IMR-90 (cell line): ENCODE data around the gene ADGRA1. TPM values are rescaled to one million over a fixed set of nuclear protein-coding genes. Genes with fewer than 3 reads are reported as not detected.

Source experiments
- ATAC-seq: fragments of 200-7000 bp; cut with Tn5 transposase; 2 replicates; pipeline ENCODE4 v1.9.1; 2020; ENCODE audit warnings: low read depth, mild to moderate bottlenecking, moderate library complexity
- BruUV-seq: library from RNA; stranded (reverse); fragments of 400-500 nt; replicated peaks from 2 replicates; lab custom pipeline; 2021; lab: Mats Ljungman, UMichigan
- CTCF ChIA-PET: fragments of 300-600 bp; formaldehyde crosslinking; extraction: SDS; loops from one replicate; lab custom pipeline; 2021; ENCODE audit warnings: antibody characterized with exemption; lab: Yijun Ruan, JAX
- POLR2A ChIA-PET: fragments of 300-600 bp; sonication (Branson Sonifier 250); formaldehyde crosslinking; loops from one replicate; lab custom pipeline; 2022; ENCODE audit warnings: antibody characterized with exemption; ENCODE audit not compliant: unreplicated experiment; lab: Charles Lee
- DNase-seq: peaks from one replicate; pipeline ENCODE4 v3.0.0; 2013
- H2AFZ ChIP-seq: replicated peaks from 2 replicates; pipeline ENCODE3; 2013; ENCODE audit warnings: low read length, mild to moderate bottlenecking; ENCODE audit not compliant: poor library complexity
- H2AK5ac ChIP-seq: 2 replicates; pipeline ENCODE4 v1.6.1; 2013; ENCODE audit warnings: low read depth, low read length, inconsistent platforms
- H2AK9ac ChIP-seq: replicated peaks from 2 replicates; pipeline ENCODE3; 2013; ENCODE audit warnings: mild to moderate bottlenecking, low read depth, low read length, moderate library complexity; ENCODE audit not compliant: poor library complexity
- H2BK120ac ChIP-seq: 2 replicates; pipeline ENCODE4 v1.6.1; 2013; ENCODE audit warnings: low read depth, low read length, inconsistent platforms
- H2BK15ac ChIP-seq: 3 replicates; pipeline ENCODE4 v1.6.1; 2013; ENCODE audit warnings: low read depth, low read length, inconsistent platforms
- H2BK20ac ChIP-seq: 2 replicates; pipeline ENCODE4 v1.6.1; 2013; ENCODE audit warnings: low read depth, mild to moderate bottlenecking, inconsistent platforms, low read length, moderate library complexity
- H2BK5ac ChIP-seq: 2 replicates; pipeline ENCODE4 v1.6.1; 2013; ENCODE audit warnings: mild to moderate bottlenecking, low read depth, low read length, inconsistent platforms; ENCODE audit not compliant: poor library complexity, severe bottlenecking
- H3K14ac ChIP-seq: replicated peaks from 2 replicates; pipeline ENCODE4 v1.6.1; 2013; ENCODE audit warnings: low read depth, low read length, inconsistent platforms
- H3K18ac ChIP-seq: 2 replicates; pipeline ENCODE4 v1.6.1; 2013; ENCODE audit warnings: low read depth, low read length, control low read depth
- H3K23ac ChIP-seq: 2 replicates; pipeline ENCODE4 v1.6.1; 2013; ENCODE audit warnings: low read depth, low read length, inconsistent platforms
- H3K27ac ChIP-seq: 2 replicates; pipeline ENCODE4 v1.5.1; 2013; ENCODE audit warnings: mild to moderate bottlenecking, control low read depth, low read length; ENCODE audit not compliant: insufficient read depth
- H3K27me3 ChIP-seq: 2 replicates; pipeline ENCODE4 v1.6.1; 2013; ENCODE audit warnings: low read length; ENCODE audit not compliant: control insufficient read depth, insufficient read depth
- H3K36me3 ChIP-seq: 2 replicates; pipeline ENCODE4 v1.6.1; 2013; ENCODE audit warnings: low read length, mixed read lengths; ENCODE audit not compliant: control insufficient read depth, insufficient read depth
- H3K4ac ChIP-seq: 2 replicates; pipeline ENCODE4 v1.6.1; 2013; ENCODE audit warnings: low read depth, low read length, inconsistent platforms
- H3K4me1 ChIP-seq: 2 replicates; pipeline ENCODE4 v1.6.1; 2013; ENCODE audit warnings: low read length, mixed read lengths; ENCODE audit not compliant: control insufficient read depth, insufficient read depth
- H3K4me2 ChIP-seq: 2 replicates; pipeline ENCODE4 v1.6.1; 2013; ENCODE audit warnings: low read depth, mild to moderate bottlenecking, control low read depth, low read length, moderate library complexity
- H3K4me3 ChIP-seq: 2 replicates; pipeline ENCODE4 v1.5.1; 2013; ENCODE audit warnings: low read depth, mild to moderate bottlenecking, control low read depth, low read length, moderate library complexity; ENCODE audit not compliant: insufficient read depth
- H3K56ac ChIP-seq: 2 replicates; pipeline ENCODE4 v1.6.1; 2013; ENCODE audit warnings: low read length, inconsistent platforms; ENCODE audit not compliant: insufficient read depth; ENCODE audit errors: extremely low read depth
- H3K79me1 ChIP-seq, 2 experiments: 2 replicates each; pipeline ENCODE4 v1.6.1; 2013; ENCODE audit warnings: low read length in 2 of 2, inconsistent platforms in 1 of 2, low read depth in 1 of 2
- H3K9ac ChIP-seq: 2 replicates; pipeline ENCODE4 v1.6.1; 2013; ENCODE audit warnings: low read depth, low read length, control low read depth
- H3K9me1 ChIP-seq: 2 replicates; pipeline ENCODE4 v1.6.1; 2013; ENCODE audit warnings: low read length, inconsistent platforms; ENCODE audit not compliant: insufficient read depth
- H3K9me3 ChIP-seq: 2 replicates; pipeline ENCODE4 v1.6.1; 2013; ENCODE audit warnings: low read length; ENCODE audit not compliant: control insufficient read depth, insufficient read depth
- H4K20me1 ChIP-seq: 2 replicates; pipeline ENCODE4 v1.6.1; 2013; ENCODE audit warnings: low read length, inconsistent platforms; ENCODE audit not compliant: insufficient read depth
- H4K5ac ChIP-seq: 2 replicates; pipeline ENCODE4 v1.6.1; 2013; ENCODE audit warnings: mild to moderate bottlenecking, low read depth, low read length, control low read depth
- H4K8ac ChIP-seq, 2 experiments: 2 replicates each; pipeline ENCODE4 v1.6.1; 2013; ENCODE audit warnings: low read depth in 2 of 2, low read length in 2 of 2, control low read depth in 1 of 2, inconsistent platforms in 1 of 2
- H4K91ac ChIP-seq: 2 replicates; pipeline ENCODE4 v1.6.1; 2013; ENCODE audit warnings: low read depth, low read length, inconsistent platforms; ENCODE audit not compliant: insufficient read depth
- BHLHE40 ChIP-seq: fragments of 150-350 bp; IDR thresholded peaks from 2 replicates; pipeline ENCODE4 v1.6.1; 2016; ENCODE audit warnings: mild to moderate bottlenecking, low read depth, low read length
- CEBPB ChIP-seq: IDR thresholded peaks from 2 replicates; pipeline ENCODE4 v1.6.1; 2012; ENCODE audit warnings: low read depth, low read length, improper control_type of control experiment
- CHD1 ChIP-seq: IDR thresholded peaks from 2 replicates; pipeline ENCODE4 v1.6.1; 2012; ENCODE audit warnings: low read depth, low read length, improper control_type of control experiment
- CTCF ChIP-seq: conservative IDR thresholded peaks from 2 replicates; pipeline ENCODE4 v1.5.1; 2012; ENCODE audit warnings: mild to moderate bottlenecking, low read depth, low read length, improper control_type of control experiment
- ELK1 ChIP-seq: fragments of 150-350 bp; IDR thresholded peaks from 2 replicates; pipeline ENCODE4 v1.6.1; 2016; ENCODE audit warnings: low read depth, mild to moderate bottlenecking, low read length, moderate library complexity, borderline replicate concordance
- FOS ChIP-seq: fragments of 150-350 bp; IDR thresholded peaks from 2 replicates; pipeline ENCODE4 v1.6.1; 2016; ENCODE audit warnings: low read depth, low read length
- MAFK ChIP-seq: IDR thresholded peaks from 2 replicates; pipeline ENCODE4 v1.6.1; 2012; ENCODE audit warnings: low read depth, low read length, improper control_type of control experiment
- MAZ ChIP-seq: IDR thresholded peaks from 2 replicates; pipeline ENCODE4 v1.6.1; 2012; ENCODE audit warnings: low read depth, mild to moderate bottlenecking, low read length, improper control_type of control experiment, moderate library complexity, borderline replicate concordance
- NFE2L2 ChIP-seq: fragments of 150-350 bp; IDR thresholded peaks from 2 replicates; pipeline ENCODE4 v1.6.1; 2016; ENCODE audit warnings: low read depth, mild to moderate bottlenecking, low read length
- POLR2A ChIP-seq: IDR thresholded peaks from 2 replicates; pipeline ENCODE4 v1.6.1; 2012; ENCODE audit warnings: mild to moderate bottlenecking, low read depth, low read length
- RAD21 ChIP-seq: IDR thresholded peaks from 2 replicates; pipeline ENCODE4 v1.6.1; 2012; ENCODE audit warnings: low read length, improper control_type of control experiment
- RCOR1 ChIP-seq: IDR thresholded peaks from 2 replicates; pipeline ENCODE4 v1.6.1; 2012; ENCODE audit warnings: mild to moderate bottlenecking, low read length, improper control_type of control experiment; ENCODE audit not compliant: insufficient replicate concordance
- RFX5 ChIP-seq: IDR thresholded peaks from 2 replicates; pipeline ENCODE4 v1.8.0; 2012; ENCODE audit warnings: low read depth, mild to moderate bottlenecking, low read length, moderate library complexity
- SMC3 ChIP-seq: fragments of 150-350 bp; IDR thresholded peaks from 2 replicates; pipeline ENCODE4 v1.6.1; 2016; ENCODE audit warnings: low read depth, mild to moderate bottlenecking, antibody characterized with exemption, low read length, moderate library complexity
- USF2 ChIP-seq: fragments of 150-350 bp; IDR thresholded peaks from 2 replicates; pipeline ENCODE4 v1.6.1; 2017; ENCODE audit warnings: mild to moderate bottlenecking, antibody characterized with exemption, low read length, low read depth
- WGBS, 2 experiments: methylation state at CpG; one replicate each; pipeline versions ENCODE4 v1.1.5 to v1.1.7; 2013; ENCODE audit warnings: missing lambda C conversion rate in 2 of 2; ENCODE audit not compliant: insufficient read length in 1 of 2; ENCODE audit errors: extremely low coverage in 2 of 2; 5-methylcytosine and 5-hydroxymethylcytosine counted together
- dilution Hi-C: fragments of 300-500 bp; cut with HindIII; formaldehyde crosslinking; loops from one replicate; pipeline ENCODE4 v1.14.3; 2018; ENCODE audit warnings: low sequenced_read_pairs; ENCODE audit not compliant: unreplicated experiment
- in situ Hi-C: fragments of 300-500 bp; cut with MboI; formaldehyde crosslinking; loops from 3 replicates; pipeline ENCODE4 v1.14.3; 2019; ENCODE audit warnings: low sequenced_read_pairs, inconsistent platforms, mixed read lengths
- intact Hi-C: fragments of 100-400 bp; cut with micrococcal nuclease; formaldehyde crosslinking; loops from 2 replicates; pipeline ENCODE4 v1.10.0; 2022
- polyA plus RNA-seq, 3 experiments: library from polyadenylated mRNA; depleted of rRNA; stranded (reverse); fragments of >200 nt; gene quantifications; 2 replicates each; pipeline ENCODE4 v1.2.3, GENCODE V29; 2012; ENCODE audit warnings: low replicate concordance in 1 of 3
- total RNA-seq: library from RNA; depleted of rRNA; stranded (reverse); fragments of >200 nt; gene quantifications from 2 replicates; pipeline ENCODE4 v1.2.3, GENCODE V29; 2012

ADGRA1 gene
- total and polyA plus RNA-seq, 2 of the 4 experiments (the other 2 are of a cell fraction): not detected

- H3K9ac ChIP-seq: no peak overlapping the region
- H2BK120ac ChIP-seq: no peak overlapping the region
- in situ Hi-C loops: no loop called here
- no peak overlapping the region for H3K23ac ChIP-seq
- H2BK20ac ChIP-seq: no peak overlapping the region
- no peak overlapping the region for H4K91ac ChIP-seq
- no peaks in the 10 kb centered on the region for H3K9me1 ChIP-seq
- no peak overlapping the region for H3K4me2 ChIP-seq
- dilution Hi-C loops: no loop called here
- H3K27me3 ChIP-seq: no peaks in the 10 kb centered on the region; the same call in 1 of the 2 replicates
- ATAC-seq (no peak), DNase-seq (no peak)
- H2AK9ac ChIP-seq: no peak overlapping the region
- H3K18ac ChIP-seq: no peak overlapping the region
- H2AFZ ChIP-seq: no peak overlapping the region
- intact Hi-C loops: no loop called here
- no peak overlapping the region for H4K5ac ChIP-seq
- H2AK5ac ChIP-seq: no peak overlapping the region
- H3K9me3 ChIP-seq: no peaks in the 10 kb centered on the region; the same call in none of the 2 replicates
- no peaks in the 10 kb centered on the region for H3K79me1 ChIP-seq
- H4K20me1 ChIP-seq: no peaks in the 10 kb centered on the region
- BruUV-seq: no TSS peak
- H3K56ac ChIP-seq: no peak overlapping the region
- H3K36me3 ChIP-seq: no peaks in the 10 kb centered on the region
- WGBS, 2 experiments: 77% methylated on average over 7 of the region's 30 CpGs; no CpG with 5 or more reads in 1 of the 2 experiments
- no peak overlapping the region for H3K27ac ChIP-seq
- no peaks in the 10 kb centered on the region for H3K4me1 ChIP-seq
- no peak overlapping the region for H4K8ac ChIP-seq
- no peak overlapping the region for H3K4ac ChIP-seq
- H2BK15ac ChIP-seq: no peak overlapping the region
- ChIA-PET CTCF (no interaction called here), POLR2A (no interaction called here)
- H3K4me3 ChIP-seq: no peak overlapping the region
- H3K14ac ChIP-seq: no peak overlapping the region
- TF ChIP-seq RFX5 (no peak), RCOR1 (no peak), BHLHE40 (no peak), NFE2L2 (no peak), RAD21 (no peak), MAZ (no peak), CEBPB (no peak), CTCF (no peak), SMC3 (no peak), USF2 (no peak), ELK1 (no peak), MAFK (no peak), CHD1 (no peak), FOS (no peak), POLR2A (no peak)
- H2BK5ac ChIP-seq: no peak overlapping the region
Observed at GRCh38 chr10:133076274-133077038, 11.3 kb upstream of the ADGRA1 start.
